Endothelial cell of umbilical vein (primary cell): Measurements from ENCODE around the gene SPEF1.

Experiments used
- POLR2A ChIP-seq: IDR thresholded peaks from 2 replicates; pipeline ENCODE4 v1.6.1; 2012; ENCODE audit warnings: low read depth, mild to moderate bottlenecking, control low read depth, low read length
- TF ChIP-seq, protein P1 (sequence below), 2 donors: IDR thresholded peaks; 1 replicate in 1 of 2; 2 replicates in 1 of 2; pipeline ENCODE4 v1.5.1; 2011; ENCODE audit warnings: low read length in 2 of 2, mild to moderate bottlenecking in 2 of 2, moderate library complexity in 2 of 2, control low read depth in 1 of 2, inconsistent platforms in 1 of 2, low read depth in 1 of 2; ENCODE audit not compliant: insufficient read depth in 1 of 2; ENCODE audit errors: extremely low read depth in 1 of 2

GRCh38 chr20:3759884-3760283, 21.4 kb downstream of the SPEF1 start:
- TF ChIP-seq, protein P1, sequence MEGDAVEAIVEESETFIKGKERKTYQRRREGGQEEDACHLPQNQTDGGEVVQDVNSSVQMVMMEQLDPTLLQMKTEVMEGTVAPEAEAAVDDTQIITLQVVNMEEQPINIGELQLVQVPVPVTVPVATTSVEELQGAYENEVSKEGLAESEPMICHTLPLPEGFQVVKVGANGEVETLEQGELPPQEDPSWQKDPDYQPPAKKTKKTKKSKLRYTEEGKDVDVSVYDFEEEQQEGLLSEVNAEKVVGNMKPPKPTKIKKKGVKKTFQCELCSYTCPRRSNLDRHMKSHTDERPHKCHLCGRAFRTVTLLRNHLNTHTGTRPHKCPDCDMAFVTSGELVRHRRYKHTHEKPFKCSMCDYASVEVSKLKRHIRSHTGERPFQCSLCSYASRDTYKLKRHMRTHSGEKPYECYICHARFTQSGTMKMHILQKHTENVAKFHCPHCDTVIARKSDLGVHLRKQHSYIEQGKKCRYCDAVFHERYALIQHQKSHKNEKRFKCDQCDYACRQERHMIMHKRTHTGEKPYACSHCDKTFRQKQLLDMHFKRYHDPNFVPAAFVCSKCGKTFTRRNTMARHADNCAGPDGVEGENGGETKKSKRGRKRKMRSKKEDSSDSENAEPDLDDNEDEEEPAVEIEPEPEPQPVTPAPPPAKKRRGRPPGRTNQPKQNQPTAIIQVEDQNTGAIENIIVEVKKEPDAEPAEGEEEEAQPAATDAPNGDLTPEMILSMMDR (IDR thresholded peaks at IDR 0.05; ENCODE audit: extremely low read depth in 1 of 2, insufficient read depth in 1 of 2, low read depth in 1 of 2, low read length in 2 of 2), result no peak
- no peak for TF ChIP-seq POLR2A
